Heart left ventricle (tissue), 16 donors: Measurements from ENCODE around the gene RUVBL2. TPM values are rescaled to one million over a fixed set of nuclear protein-coding genes. Genes with fewer than 3 reads are reported as not detected.

Experiments used
- ATAC-seq, 4 donors: fragments of 200-7000 bp; cut with Tn5 transposase; one replicate each; pipeline ENCODE4 v1.9.1; 2020 to 2022; ENCODE audit warnings: moderate library complexity in 4 of 4, mild to moderate bottlenecking in 3 of 4, moderate number of reproducible peaks in 1 of 4
- DNase-seq, 5 donors: peaks; one replicate each; pipeline ENCODE4 v3.0.0-alpha.2; 2020
- H3K27ac ChIP-seq, 12 donors: fragments of 200-600 bp; sonication (generic) in 4 of 12; one replicate each; pipeline versions ENCODE4 v1.5.0 to v1.8.0; 2016 to 2022; ENCODE audit warnings: mild to moderate bottlenecking in 2 of 12
- H3K27me3 ChIP-seq, 9 donors: fragments of 200-600 bp; sonication (generic) in 2 of 9; one replicate each; pipeline versions ENCODE4 v1.5.1 to v1.8.0; 2016 to 2022; ENCODE audit warnings: mild to moderate bottlenecking in 3 of 9
- H3K36me3 ChIP-seq, 9 donors: fragments of 200-600 bp; sonication (generic) in 2 of 9; one replicate each; pipeline versions ENCODE4 v1.5.0 to v1.8.0; 2018 to 2022; ENCODE audit warnings: mild to moderate bottlenecking in 2 of 9
- H3K4me1 ChIP-seq, 12 donors: fragments of 200-600 bp; sonication (generic) in 4 of 12; one replicate each; pipeline versions ENCODE4 v1.5.0 to v1.8.0; 2016 to 2022; ENCODE audit warnings: mild to moderate bottlenecking in 3 of 12
- H3K4me3 ChIP-seq, 12 donors: fragments of 200-600 bp; sonication (generic) in 4 of 12; one replicate each; pipeline versions ENCODE4 v1.5.0 to v1.8.0; 2017 to 2022; ENCODE audit warnings: mild to moderate bottlenecking in 9 of 12, moderate library complexity in 4 of 12
- H3K9me3 ChIP-seq, 12 donors: fragments of 200-600 bp; sonication (generic) in 4 of 12; one replicate each; pipeline versions ENCODE4 v1.5.0 to v1.8.0; 2016 to 2022; ENCODE audit warnings: mild to moderate bottlenecking in 1 of 12
- POLR2A ChIP-seq, 2 donors: fragments of 450-650 bp; IDR thresholded peaks; one replicate each; pipeline ENCODE4 v1.6.1; 2017; ENCODE audit warnings: antibody characterized with exemption in 2 of 2, mild to moderate bottlenecking in 2 of 2, moderate library complexity in 2 of 2
- WGBS, 4 donors: extraction: QIAGEN DNeasy Blood & Tissue Kit in 2 of 4; methylation state at CpG; one replicate each; pipeline versions ENCODE4 v1.1.5 to v1.1.7; 2013 to 2018; 5-methylcytosine and 5-hydroxymethylcytosine counted together
- intact Hi-C, 10 donors: fragments of 100-400 bp; cut with DNase I; formaldehyde crosslinking; loops; one replicate each; pipeline versions ENCODE4 v1.11.1 to v1.14.2; 2022
- microRNA-seq, 4 donors: library from miRNA; unstranded; fragments of <30 nt; microRNA quantifications; one replicate each; pipeline versions ENCODE4 to v1.2.0, GENCODE V29; 2017 to 2020
- polyA plus RNA-seq, 2 donors: library from polyadenylated mRNA; stranded (reverse); fragments of 200-250 nt; gene quantifications; one replicate each; pipeline ENCODE4 v1.2.3, GENCODE V29; 2013
- total RNA-seq, 9 donors: library from RNA; depleted of rRNA in 2 of 9; stranded (reverse); fragments of >200 nt in 2 of 9; fragmentation: NEBNext Ultra II Directional in 3 of 9; extraction: Animal tissue kit (Norgen Biotek cat#: 25700) in 3 of 9; gene quantifications; one replicate each; pipeline versions ENCODE4 v1.1.0 to v1.2.4, GENCODE V29; 2016 to 2023
- TF ChIP-seq, protein P1 (sequence below), 12 donors: fragments of 200-600 bp; sonication (generic) in 4 of 12; IDR thresholded peaks; one replicate each; pipeline versions ENCODE4 v1.5.0 to v1.8.0; 2018 to 2022; ENCODE audit warnings: antibody characterized with exemption in 12 of 12, mild to moderate bottlenecking in 5 of 12
- donor health status: ischemic (EF 13 %, LVEDD 7.1; RV severe dilation, severe dysfunction).
- donor health status: healthy with polysubstance abuse.
- donor health status: DM: no; HTN: yes; CAD: no.
- donor health status: DM: no; HTN: no; CAD: no.
- donor health status: ischemic (EF 25% LVEDD 6.9; RV normal size, moderate dysfunction).
- donor health status: ischemic (EF 25% LVEDD 5.7; RV mildly dilated, moderate dysfunction).
- donor health status: healthy.
- donor health status: DM: yes; HTN: yes; CAD: no.
- donor health status: ischemic (EF 35%, LVEDD 5.7; RV mildly dilated, moderate dysfunction).
- donor health status: nonischemic (EF 11% LVEDD 7.7; RV severe dilation, severe dysfunction).
- donor health status: DM: yes; HTN: yes; CAD: no.
- donor health status: PGD.
- donor health status: ischemic (EF 29% LVEDD 5.4; RV normal size, mild dysfunction).
- donor health status: nonischemic (EF 23%, LVEDD 6.1; RV moderate dilation, normal function).

Gene RUVBL2
- total and polyA plus RNA-seq, 11 donors: 41.4 to 109 (median 54.7) TPM

DNA sequence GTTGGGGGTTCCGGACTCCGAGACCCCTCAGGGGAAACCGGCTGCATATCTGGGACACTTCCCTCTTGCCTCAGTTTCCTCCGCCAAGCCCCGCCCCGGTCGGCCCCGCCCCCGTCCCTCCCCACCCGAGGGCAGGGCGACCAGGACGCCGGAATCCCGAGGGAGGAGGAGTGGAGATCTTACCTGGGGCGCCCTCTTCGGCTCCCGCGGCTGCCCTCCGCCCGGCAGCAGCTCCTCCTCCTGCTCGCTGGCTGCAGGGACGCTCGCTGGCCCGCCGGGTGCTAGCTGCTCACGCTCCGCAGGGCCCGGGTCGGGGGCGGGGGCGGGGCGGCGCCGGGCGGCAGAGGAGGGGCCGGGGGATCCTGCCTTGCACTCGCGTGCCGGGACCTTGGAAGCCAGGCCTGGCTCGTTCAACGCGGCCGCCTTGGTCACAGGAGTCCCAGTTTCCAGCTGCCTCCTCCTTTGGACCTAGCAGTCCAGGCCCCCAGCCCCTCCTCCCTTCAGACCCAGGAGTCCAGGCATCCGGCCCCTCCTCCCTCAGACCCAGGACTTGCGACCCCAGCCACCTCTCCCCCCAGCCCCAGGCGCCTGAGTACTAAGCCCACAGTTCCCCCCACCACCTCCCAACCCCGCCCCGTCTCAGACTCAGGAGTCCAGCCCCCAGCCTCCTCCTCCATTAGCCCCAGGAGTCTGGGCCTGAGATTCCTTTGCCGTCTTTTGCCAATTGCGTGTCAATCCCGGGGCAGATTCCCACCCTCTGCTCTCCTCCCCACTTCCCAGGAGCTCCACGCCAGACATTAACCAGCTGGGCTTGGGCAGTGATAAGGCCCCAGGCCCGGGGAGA is 71.3 kb downstream of the RUVBL2 start, which contains the start of gene NTF4:
NTF4 (minus strand) TSS at position 51 of the 844 bp plus-strand sequence. CDS start 2,821 bp downstream, outside the sequence.
- 4 to 13% (median 5%) methylated on average over 10 to 53 of the region's 53 CpGs for WGBS, 4 donors
- H3K4me3 ChIP-seq: peak within 1 kb of the TSS in 10 of 12 donors; percentile 3 to 44 (median 28)
- H3K9me3 ChIP-seq: no peaks in the 10 kb centered on the region
- DNase-seq: no peak
- peaks cover 0 to 13% (median 6%) of the 10 kb centered on the region in 12 donors for H3K4me1 ChIP-seq
- TF ChIP-seq, protein P1, sequence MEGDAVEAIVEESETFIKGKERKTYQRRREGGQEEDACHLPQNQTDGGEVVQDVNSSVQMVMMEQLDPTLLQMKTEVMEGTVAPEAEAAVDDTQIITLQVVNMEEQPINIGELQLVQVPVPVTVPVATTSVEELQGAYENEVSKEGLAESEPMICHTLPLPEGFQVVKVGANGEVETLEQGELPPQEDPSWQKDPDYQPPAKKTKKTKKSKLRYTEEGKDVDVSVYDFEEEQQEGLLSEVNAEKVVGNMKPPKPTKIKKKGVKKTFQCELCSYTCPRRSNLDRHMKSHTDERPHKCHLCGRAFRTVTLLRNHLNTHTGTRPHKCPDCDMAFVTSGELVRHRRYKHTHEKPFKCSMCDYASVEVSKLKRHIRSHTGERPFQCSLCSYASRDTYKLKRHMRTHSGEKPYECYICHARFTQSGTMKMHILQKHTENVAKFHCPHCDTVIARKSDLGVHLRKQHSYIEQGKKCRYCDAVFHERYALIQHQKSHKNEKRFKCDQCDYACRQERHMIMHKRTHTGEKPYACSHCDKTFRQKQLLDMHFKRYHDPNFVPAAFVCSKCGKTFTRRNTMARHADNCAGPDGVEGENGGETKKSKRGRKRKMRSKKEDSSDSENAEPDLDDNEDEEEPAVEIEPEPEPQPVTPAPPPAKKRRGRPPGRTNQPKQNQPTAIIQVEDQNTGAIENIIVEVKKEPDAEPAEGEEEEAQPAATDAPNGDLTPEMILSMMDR (IDR thresholded peaks at IDR 0.05): no peak
- TF ChIP-seq POLR2A (IDR thresholded peaks at IDR 0.05): no peak
- intact Hi-C loops: no loop called here
- H3K36me3 ChIP-seq: no peaks in the 10 kb centered on the region
- H3K27me3 ChIP-seq: peaks cover 0 to 72% (median 20%) of the 10 kb centered on the region in 9 donors
- no peak within 1 kb of the TSS for H3K27ac ChIP-seq
- peak in 3 of 4 donors; percentile 19 to 48 (median 44) for ATAC-seq

Small RNA genes within 50 kb of the gene (microRNA-seq; reads per million reads assigned to microRNA genes)
- gene MIR6798: 0 to 0.26 (median 0) reads per million in 4 donors

Other genes with a start within 250 kb of the RUVBL2 start
- under 1 TPM; 0.13 to 0.56 (median 0.42) TPM for gene IZUMO1, start 247.0 kb upstream of the RUVBL2 start, total RNA-seq
- under 1 TPM; 0.53 to 0.93 TPM for gene IZUMO1, start 247.0 kb upstream of the RUVBL2 start, polyA plus RNA-seq
- gene FUT1, start 241.2 kb upstream of the RUVBL2 start, total RNA-seq: 1 to 10 TPM; 1.8 to 6.2 (median 2.7) TPM
- gene FUT1, start 241.2 kb upstream of the RUVBL2 start, polyA plus RNA-seq: 1 to 10 TPM; 2.3 to 3.0 TPM
- not detected for gene FGF21, start 238.4 kb upstream of the RUVBL2 start, total RNA-seq
- not detected for gene FGF21, start 238.4 kb upstream of the RUVBL2 start, polyA plus RNA-seq
- gene BCAT2, start 182.9 kb upstream of the RUVBL2 start, total RNA-seq: 100 to 1,000 TPM in 1 of 9 donors, 10 to 100 TPM in 8; 39.8 to 103 (median 61.7) TPM
- gene BCAT2, start 182.9 kb upstream of the RUVBL2 start, polyA plus RNA-seq: 10 to 100 TPM; 62.5 to 84.7 TPM
- gene HSD17B14, start 157.4 kb upstream of the RUVBL2 start, total RNA-seq: 1 to 10 TPM in 8 of 9 donors, not detected in 1; 1.2 to 5.4 (median 3.3) TPM
- 1 to 10 TPM; 1.6 to 2.7 TPM for gene HSD17B14, start 157.4 kb upstream of the RUVBL2 start, polyA plus RNA-seq
- gene PLEKHA4, start 125.3 kb upstream of the RUVBL2 start, total RNA-seq: 10 to 100 TPM in 8 of 9 donors, 1 to 10 TPM in 1; 7.5 to 66.9 (median 24.8) TPM
- 10 to 100 TPM; 28.6 to 32.0 TPM for gene PLEKHA4, start 125.3 kb upstream of the RUVBL2 start, polyA plus RNA-seq
- 10 to 100 TPM; 51.7 to 88.2 (median 62.6) TPM for gene PPP1R15A, start 121.5 kb upstream of the RUVBL2 start, total RNA-seq
- 100 to 1,000 TPM in 1 of 2 donors, 10 to 100 TPM in 1; 86.6 to 181 TPM for gene PPP1R15A, start 121.5 kb upstream of the RUVBL2 start, polyA plus RNA-seq
- 1 to 10 TPM in 1 of 9 donors, under 1 TPM in 5, not detected in 3; 0.21 to 1.1 (median 0.32) TPM for gene TULP2, start 95.1 kb upstream of the RUVBL2 start, total RNA-seq
- gene TULP2, start 95.1 kb upstream of the RUVBL2 start, polyA plus RNA-seq: under 1 TPM in 1 of 2 donors, not detected in 1; 0.26 TPM
- 100 to 1,000 TPM; 200 to 428 (median 286) TPM for gene NUCB1, start 93.6 kb upstream of the RUVBL2 start, total RNA-seq
- gene NUCB1, start 93.6 kb upstream of the RUVBL2 start, polyA plus RNA-seq: 100 to 1,000 TPM; 179 to 384 TPM
- gene DHDH, start 60.2 kb upstream of the RUVBL2 start, total RNA-seq: under 1 TPM in 1 of 9 donors, not detected in 8; 0.49 TPM
- under 1 TPM in 1 of 2 donors, not detected in 1; 0.15 TPM for gene DHDH, start 60.2 kb upstream of the RUVBL2 start, polyA plus RNA-seq
- 10 to 100 TPM; 17.9 to 68.4 (median 23.1) TPM for gene BAX, start 39.0 kb upstream of the RUVBL2 start, total RNA-seq
- gene BAX, start 39.0 kb upstream of the RUVBL2 start, polyA plus RNA-seq: 10 to 100 TPM; 21.1 to 34.4 TPM
- 1,000 to 10,000 TPM in 4 of 9 donors, 100 to 1,000 TPM in 5; 484 to 6,770 (median 857) TPM for gene FTL, start 28.6 kb upstream of the RUVBL2 start, total RNA-seq
- 1,000 to 10,000 TPM in 1 of 2 donors, 100 to 1,000 TPM in 1; 836 to 1,542 TPM for gene FTL, start 28.6 kb upstream of the RUVBL2 start, polyA plus RNA-seq
- 100 to 1,000 TPM; 125 to 264 (median 173) TPM for gene GYS1, start 578 bp upstream of the RUVBL2 start, total RNA-seq
- gene GYS1, start 578 bp upstream of the RUVBL2 start, polyA plus RNA-seq: 100 to 1,000 TPM; 114 to 154 TPM
- gene LHB, start 23.2 kb downstream of the RUVBL2 start, total RNA-seq: not detected
- not detected for gene LHB, start 23.2 kb downstream of the RUVBL2 start, polyA plus RNA-seq
- gene CGB3, start 30.4 kb downstream of the RUVBL2 start, total RNA-seq: not detected
- not detected for gene CGB3, start 30.4 kb downstream of the RUVBL2 start, polyA plus RNA-seq
- gene CGB2, start 38.0 kb downstream of the RUVBL2 start, total RNA-seq: not detected
- gene CGB2, start 38.0 kb downstream of the RUVBL2 start, polyA plus RNA-seq: not detected
- gene CGB1, start 43.0 kb downstream of the RUVBL2 start, total RNA-seq: not detected
- gene CGB1, start 43.0 kb downstream of the RUVBL2 start, polyA plus RNA-seq: not detected
- not detected for gene CGB5, start 50.0 kb downstream of the RUVBL2 start, total RNA-seq
- gene CGB5, start 50.0 kb downstream of the RUVBL2 start, polyA plus RNA-seq: not detected
- gene CGB8, start 55.2 kb downstream of the RUVBL2 start, total RNA-seq: not detected
- not detected for gene CGB8, start 55.2 kb downstream of the RUVBL2 start, polyA plus RNA-seq
- gene CGB7, start 63.9 kb downstream of the RUVBL2 start, total RNA-seq: under 1 TPM in 1 of 9 donors, not detected in 8; 0.27 TPM
- gene CGB7, start 63.9 kb downstream of the RUVBL2 start, polyA plus RNA-seq: under 1 TPM; 0.08 TPM
- gene NTF4, start 70.9 kb downstream of the RUVBL2 start, total RNA-seq: not detected
- under 1 TPM in 1 of 2 donors, not detected in 1; 0.76 TPM for gene NTF4, start 70.9 kb downstream of the RUVBL2 start, polyA plus RNA-seq
- gene KCNA7, start 78.8 kb downstream of the RUVBL2 start, total RNA-seq: 1 to 10 TPM in 2 of 9 donors, under 1 TPM in 7; 0.12 to 1.6 (median 0.36) TPM
- gene KCNA7, start 78.8 kb downstream of the RUVBL2 start, polyA plus RNA-seq: 1 to 10 TPM in 1 of 2 donors, under 1 TPM in 1; 0.07 to 2.2 TPM
- 100 to 1,000 TPM in 4 of 9 donors, 10 to 100 TPM in 5; 61.6 to 115 (median 92.2) TPM for gene SNRNP70, start 91.6 kb downstream of the RUVBL2 start, total RNA-seq
- gene SNRNP70, start 91.6 kb downstream of the RUVBL2 start, polyA plus RNA-seq: 100 to 1,000 TPM in 1 of 2 donors, 10 to 100 TPM in 1; 96.6 to 163 TPM
- gene LIN7B, start 120.5 kb downstream of the RUVBL2 start, total RNA-seq: 10 to 100 TPM; 13.4 to 55.8 (median 22.6) TPM
- 10 to 100 TPM; 12.6 to 40.5 TPM for gene LIN7B, start 120.5 kb downstream of the RUVBL2 start, polyA plus RNA-seq
- 1 to 10 TPM in 6 of 9 donors, under 1 TPM in 3; 0.69 to 3.1 (median 1.3) TPM for gene C19orf73, start 125.3 kb downstream of the RUVBL2 start, total RNA-seq
- 1 to 10 TPM; 1.4 to 3.8 TPM for gene C19orf73, start 125.3 kb downstream of the RUVBL2 start, polyA plus RNA-seq
- 1 to 10 TPM; 2.7 to 7.7 (median 5.1) TPM for gene PPFIA3, start 125.7 kb downstream of the RUVBL2 start, total RNA-seq
- gene PPFIA3, start 125.7 kb downstream of the RUVBL2 start, polyA plus RNA-seq: 10 to 100 TPM in 1 of 2 donors, 1 to 10 TPM in 1; 7.4 to 12.8 TPM
- gene HRC, start 161.5 kb downstream of the RUVBL2 start, total RNA-seq: 1,000 to 10,000 TPM in 4 of 9 donors, 100 to 1,000 TPM in 5; 544 to 1,953 (median 875) TPM
- gene HRC, start 161.5 kb downstream of the RUVBL2 start, polyA plus RNA-seq: 100 to 1,000 TPM; 267 to 867 TPM
- gene TRPM4, start 163.9 kb downstream of the RUVBL2 start, total RNA-seq: 10 to 100 TPM; 19.3 to 34.5 (median 25.8) TPM
- gene TRPM4, start 163.9 kb downstream of the RUVBL2 start, polyA plus RNA-seq: 10 to 100 TPM; 16.8 to 45.3 TPM